ENCODE results near the gene SUDS3.

GRCh38 chr12:118358612-118359540 lies 17.5 kb upstream of the SUDS3 start:
- TF ChIP-seq CTCF (optimal IDR thresholded peaks at IDR 0.05 in 1 of 3, IDR thresholded peaks at IDR 0.05 in 1 of 3, conservative IDR thresholded peaks at IDR 0.05 in 1 of 3; ENCODE audit: extremely low read depth in 1 of 3, insufficient read depth in 2 of 3, low read length in 3 of 3), result no peak
- TF ChIP-seq EZH2 (IDR thresholded peaks at IDR 0.05; ENCODE audit: low read length), result no peak

Data from keratinocyte (primary cell).